K562 (cell line): ENCODE data around the gene TMEM184A. TPM values are rescaled to one million over a fixed set of nuclear protein-coding genes. Genes with fewer than 3 reads are reported as not detected.

Experiments
- ATAC-seq: fragments of 200-7000 bp; cut with Tn5 transposase; 3 replicates; pipeline ENCODE4 v1.9.1; 2020; ENCODE audit warnings: moderate library complexity
- BruUV-seq: library from RNA; stranded (reverse); fragments of 400-500 nt; replicated peaks from 2 replicates; lab custom pipeline; 2021; lab: Mats Ljungman, UMichigan
- CTCF ChIA-PET: fragments of 300-600 bp; formaldehyde crosslinking; extraction: SDS; loops from one replicate; lab custom pipeline; 2021; ENCODE audit warnings: low intra/inter-chr PET ratio; lab: Yijun Ruan, JAX
- POLR2A ChIA-PET: fragments of 300-600, 350-650 bp; sonication (Branson Sonifier 250); formaldehyde crosslinking; extraction: SDS; loops from one replicate; lab custom pipeline; 2021; ENCODE audit warnings: antibody characterized with exemption, inconsistent platforms; lab: Yijun Ruan, JAX
- DNase-seq, 4 experiments: peaks; one replicate each; pipeline versions ENCODE4 v3.0.0 to v3.0.0-alpha.2; 2011 to 2018; ENCODE audit warnings: low spot score in 3 of 4, mixed read lengths in 3 of 4; ENCODE audit errors: extremely low read depth in 1 of 4
- FAIRE-seq: peaks from 2 replicates; lab custom pipeline; 2011; peaks lifted over from hg19 to GRCh38; lab: Jason Lieb, UNC
- H2AFZ ChIP-seq: 2 replicates; pipeline ENCODE4 v1.6.0; 2011; ENCODE audit warnings: low read depth, low read length, control low read depth, inconsistent platforms
- H3K27ac ChIP-seq: fragments of 200-600 bp; 3 replicates; pipeline ENCODE4 v1.8.0; 2011; ENCODE audit warnings: low read depth, mild to moderate bottlenecking, control low read depth, inconsistent platforms, low read length, moderate library complexity, mixed read lengths; ENCODE audit errors: extremely low read depth
- H3K27me3 ChIP-seq, 2 experiments: fragments of 300-600 bp in 1 of 2; 2 replicates in 1 of 2; 3 replicates in 1 of 2; pipeline versions ENCODE4 v1.6.0 to v1.8.0; 2011; ENCODE audit warnings: inconsistent platforms in 2 of 2, low read length in 2 of 2, mild to moderate bottlenecking in 1 of 2, mixed read lengths in 1 of 2, moderate library complexity in 1 of 2; ENCODE audit not compliant: control insufficient read depth in 2 of 2, insufficient read depth in 2 of 2
- H3K36me3 ChIP-seq: fragments of 300-600 bp; 3 replicates; pipeline ENCODE4 v1.8.0; 2011; ENCODE audit warnings: mild to moderate bottlenecking, low read length, inconsistent platforms; ENCODE audit not compliant: control insufficient read depth, insufficient read depth
- H3K4me1 ChIP-seq, 2 experiments: fragments of 200-600 bp in 1 of 2; replicated peaks in 1 of 2; 2 replicates in 1 of 2; 3 replicates in 1 of 2; pipeline versions ENCODE4 v1.5.1 to v1.8.0; 2011; ENCODE audit warnings: inconsistent platforms in 2 of 2, low read length in 2 of 2, mild to moderate bottlenecking in 1 of 2, mixed read lengths in 1 of 2, moderate library complexity in 1 of 2; ENCODE audit not compliant: control insufficient read depth in 2 of 2, insufficient read depth in 2 of 2
- H3K4me2 ChIP-seq: 2 replicates; pipeline ENCODE4 v1.6.1; 2011; ENCODE audit warnings: low read length, control low read depth, inconsistent platforms, mixed read lengths; ENCODE audit not compliant: insufficient read depth
- H3K4me3 ChIP-seq: fragments of 200-600 bp; sonication (generic), shearing (Covaris generic); 2 replicates; pipeline ENCODE4 v1.5.1; 2016; ENCODE audit warnings: control low read depth, inconsistent platforms
- H3K79me2 ChIP-seq: fragments of 200-600 bp; 3 replicates; pipeline ENCODE4 v1.8.0; 2011; ENCODE audit warnings: low read length, inconsistent platforms; ENCODE audit not compliant: control insufficient read depth, insufficient read depth
- H3K9ac ChIP-seq, 2 experiments: 2 replicates each; pipeline versions ENCODE4 v1.6.0 to v1.6.1; 2011; ENCODE audit warnings: low read depth in 2 of 2, low read length in 2 of 2, control low read depth in 1 of 2, inconsistent platforms in 1 of 2, mild to moderate bottlenecking in 1 of 2, mixed read lengths in 1 of 2; ENCODE audit not compliant: insufficient read depth in 1 of 2
- H3K9me1 ChIP-seq: one replicate; pipeline ENCODE4 v1.6.0; 2011; ENCODE audit warnings: inconsistent platforms, mild to moderate bottlenecking, low read length, moderate library complexity; ENCODE audit not compliant: control insufficient read depth, insufficient read depth
- H3K9me3 ChIP-seq: replicated peaks from 2 replicates; pipeline ENCODE4 v1.5.1; 2011; ENCODE audit warnings: low read depth, low read length, inconsistent platforms; ENCODE audit not compliant: control insufficient read depth, insufficient read depth
- H4K20me1 ChIP-seq: replicated peaks from 2 replicates; pipeline ENCODE4 v1.6.1; 2011; ENCODE audit warnings: low read length, inconsistent platforms, mixed read lengths; ENCODE audit not compliant: control insufficient read depth, insufficient read depth
- AFF4 ChIP-seq: sonication (generic); formaldehyde crosslinking; IDR thresholded peaks from 2 replicates; pipeline ENCODE4 v1.8.0; 2023; ENCODE audit warnings: mild to moderate bottlenecking, missing genetic modification reagents
- CAMTA2 ChIP-seq: fragments of 250-450 bp; sonication (Bioruptor Pico); conservative IDR thresholded peaks from 2 replicates; pipeline ENCODE4 v1.5.1; 2022
- CTBP1 ChIP-seq: fragments of 450-650 bp; IDR thresholded peaks from 2 replicates; pipeline ENCODE4 v1.6.1; 2016; ENCODE audit warnings: borderline replicate concordance
- FOS ChIP-seq: IDR thresholded peaks from 3 replicates; pipeline ENCODE4 v1.6.1; 2011; ENCODE audit not compliant: insufficient read length; ENCODE audit errors: extremely low read depth
- HMG20A ChIP-seq: fragments of 450-650 bp; formaldehyde crosslinking; conservative IDR thresholded peaks from 2 replicates; pipeline ENCODE4 v1.4.0; 2020; ENCODE audit warnings: mild to moderate bottlenecking, mixed read lengths
- MCM7 ChIP-seq, 2 experiments: fragments of 450-650 bp; IDR thresholded peaks; 2 replicates each; pipeline ENCODE4 v1.6.1; 2016 to 2018
- PML ChIP-seq: IDR thresholded peaks from 2 replicates; pipeline ENCODE4 v1.6.1; 2012; ENCODE audit warnings: low read length, inconsistent platforms
- POLR2G ChIP-seq: fragments of 200-400 bp; formaldehyde crosslinking; IDR thresholded peaks from 2 replicates; pipeline ENCODE4 v1.6.1; 2017; ENCODE audit warnings: low read depth, mild to moderate bottlenecking, antibody characterized with exemption, low read length, moderate library complexity
- POLR2H ChIP-seq: IDR thresholded peaks from 2 replicates; pipeline ENCODE4 v1.6.1; 2016; ENCODE audit warnings: missing genetic modification characterization, low read depth, mild to moderate bottlenecking, control low read depth, missing compliant biosample characterization, moderate library complexity
- PPARD ChIP-seq: fragments of 250-450 bp; sonication (Bioruptor Pico); IDR thresholded peaks from 2 replicates; pipeline ENCODE4 v1.8.0; 2022; ENCODE audit warnings: inconsistent platforms, mild to moderate bottlenecking, moderate library complexity
- RBM22 ChIP-seq: fragments of 200-400 bp; formaldehyde crosslinking; IDR thresholded peaks from 2 replicates; pipeline ENCODE4 v1.6.1; 2018; ENCODE audit warnings: low read length, low read depth; ENCODE audit not compliant: poor library complexity, severe bottlenecking
- TFAP4 ChIP-seq: sonication (generic); formaldehyde crosslinking; IDR thresholded peaks from 2 replicates; pipeline ENCODE4 v1.8.0; 2022; ENCODE audit warnings: missing genetic modification reagents, mild to moderate bottlenecking, moderate library complexity, borderline replicate concordance
- YBX1 ChIP-seq: fragments of 450-650 bp; IDR thresholded peaks from 2 replicates; pipeline ENCODE4 v1.7.1; 2016; ENCODE audit warnings: mild to moderate bottlenecking
- ZNF212 ChIP-seq: fragments of 450-650 bp; formaldehyde crosslinking; IDR thresholded peaks from 2 replicates; pipeline ENCODE4 v1.4.0; 2020; ENCODE audit warnings: mild to moderate bottlenecking
- ZNF253 ChIP-seq: fragments of 250-450 bp; sonication (Bioruptor Pico); conservative IDR thresholded peaks from 2 replicates; pipeline ENCODE4 v1.6.1; 2021; ENCODE audit warnings: mild to moderate bottlenecking
- ZNF431 ChIP-seq: sonication (generic); formaldehyde crosslinking; IDR thresholded peaks from 2 replicates; pipeline ENCODE4 v1.8.0; 2022; ENCODE audit warnings: mild to moderate bottlenecking, missing genetic modification reagents
- ZNF507 ChIP-seq: conservative IDR thresholded peaks from 2 replicates; pipeline ENCODE4 v1.6.1; 2017; ENCODE audit warnings: missing genetic modification characterization, missing compliant biosample characterization
- ZNF766 ChIP-seq: fragments of 200-800 bp; sonication (Bioruptor generic); conservative IDR thresholded peaks from 2 replicates; pipeline ENCODE4 v1.6.1; 2016; ENCODE audit warnings: missing genetic modification characterization, missing compliant biosample characterization
- ZNF77 ChIP-seq: fragments of 250-450 bp; sonication (Bioruptor Pico); IDR thresholded peaks from 2 replicates; pipeline ENCODE4 v1.5.0; 2020
- WGBS: fragments of 100-300 bp; shearing (Covaris generic); methylation state at CpG from one replicate; pipeline ENCODE4 v1.1.6; 2016; ENCODE audit warnings: low coverage, mixed read lengths; ENCODE audit not compliant: insufficient coverage; ENCODE audit errors: missing lambda C conversion rate; 5-methylcytosine and 5-hydroxymethylcytosine counted together
- in situ Hi-C: fragments of 300-500 bp; cut with MboI; formaldehyde crosslinking; loops from 4 replicates; pipeline ENCODE4 v1.15.0; 2018; ENCODE audit warnings: inconsistent platforms, mixed read lengths
- intact Hi-C: fragments of 100-400 bp; cut with micrococcal nuclease; formaldehyde crosslinking; loops from 2 replicates; pipeline ENCODE4 v1.14.2; 2022
- polyA plus RNA-seq, 8 experiments: library from polyadenylated mRNA; depleted of rRNA in 4 of 8; stranded (reverse) in 5 of 8; unstranded in 3 of 8; fragments of >200 nt; fragmentation: Nextera tagmentation in 2 of 8; fragmentation: Illumina TruSeq in 1 of 8; extraction: Ambion mirVana in 2 of 8; extraction: Trizol in 1 of 8; gene quantifications; 2 replicates each; pipeline versions ENCODE4 v1.2.1 to v1.2.3, GENCODE V29; 2011 to 2014; ENCODE audit warnings: inconsistent platforms in 1 of 8, missing spikeins in 1 of 8
- total RNA-seq, 7 experiments: library from RNA; depleted of rRNA in 6 of 7; stranded (reverse); fragments of >200 nt in 6 of 7; fragmentation: Illumina TruSeq in 2 of 7; extraction: Trizol in 2 of 7; gene quantifications; 2 replicates each; pipeline versions ENCODE4 v1.2.1 to v1.2.3, GENCODE V29; 2011 to 2021; ENCODE audit warnings: low replicate concordance in 1 of 7

Gene TMEM184A
- total and polyA plus RNA-seq, 9 of the 15 experiments (the other 6 are each of a cell fraction or from before 2014, with no cell fraction given): 0.10 to 0.18 (median 0.11) TPM; not detected in 6

GRCh38 chr7:1536743-1537534 is 19.1 kb downstream of the TMEM184A start:
- in situ Hi-C loops (no loop called here), intact Hi-C loops (no loop called here)
- H3K27ac ChIP-seq: peak overlapping the region; percentile 25; the same call in 2 of the 3 replicates
- POLR2A ChIA-PET: interaction anchor here (0.7 to 1.4 kb wide), 2 partner anchors 12 kb away, joined by 3 to 6 read pairs; no protein-coding TSS in a partner anchor
- peak overlapping the region in 1 of 2 experiments; percentile 73; a peak in 2 of 4 replicates for H3K9ac ChIP-seq
- FAIRE-seq: peak; percentile 81
- no peak overlapping the region for H3K4me3 ChIP-seq
- H3K4me2 ChIP-seq: peak overlapping the region; percentile 45
- 47% methylated on average over 26 of the region's 52 CpGs for WGBS
- ATAC-seq: peak; percentile 67
- H4K20me1 ChIP-seq: peaks cover 48% of the 10 kb centered on the region
- CTCF ChIA-PET: interaction anchor here (1.7 kb wide), 1 partner anchor 34 kb away, joined by 4 read pairs; the partner anchor contains the start of gene INTS1
- H3K27me3 ChIP-seq: no peaks in the 10 kb centered on the region
- peaks cover 49% of the 10 kb centered on the region; the same call in 2 of the 3 replicates for H3K36me3 ChIP-seq
- BruUV-seq: no TSS peak
- H2AFZ ChIP-seq: no peak overlapping the region
- no peaks in the 10 kb centered on the region for H3K9me3 ChIP-seq
- peak; percentile 69 to 75 (median 72) for DNase-seq
- peaks cover 38 to 87% of the 10 kb centered on the region in 2 experiments for H3K4me1 ChIP-seq
- peaks cover 62% of the 10 kb centered on the region for H3K79me2 ChIP-seq
- peaks cover 14% of the 10 kb centered on the region for H3K9me1 ChIP-seq
- TF ChIP-seq HMG20A (no peak), MCM7 (IDR thresholded peaks at IDR 0.05) (no peak), TFAP4 (peak; percentile 57; the same call in 1 of the 2 replicates), CTBP1 (peak; percentile 51; the same call in 1 of the 2 replicates), CAMTA2 (CRISPR knock-in tag) (no peak), YBX1 (no peak), FOS (peak; percentile 61), ZNF766 (CRISPR knock-in tag) (no peak), RBM22 (peak; percentile 71), ZNF77 (no peak), PML (no peak), ZNF253 (CRISPR knock-in tag) (no peak), ZNF212 (CRISPR knock-in tag) (no peak), POLR2H (tag) (no peak), PPARD (CRISPR knock-in tag) (no peak), AFF4 (CRISPR knock-in tag) (no peak), ZNF431 (CRISPR knock-in tag) (no peak), ZNF507 (no peak), POLR2G (0 out of 2 replicates have a peak, but pooled peaks have one; percentile 48)
